ENCODE results near the gene ZNF2. TPM values are rescaled to one million over a fixed set of nuclear protein-coding genes. Genes with fewer than 3 reads are reported as not detected.

ZNF2 gene
- total and polyA plus RNA-seq, 2 of the 13 experiments (the other 11 are each of a cell fraction or from before 2014, with no cell fraction given): 4.3 to 6.1 TPM

- TF ChIP-seq GTF2F1 (IDR thresholded peaks at IDR 0.05; ENCODE audit: low read length) (no peak), FIP1L1 (IDR thresholded peaks at IDR 0.05; ENCODE audit: borderline replicate concordance, insufficient read depth, low read depth, low read length) (no peak), KDM5A (IDR thresholded peaks at IDR 0.05; ENCODE audit: borderline replicate concordance, low read length) (no peak), MAF1 (CRISPR knock-in tag; IDR thresholded peaks at IDR 0.05; ENCODE audit: borderline replicate concordance) (no peak), BATF2 (CRISPR knock-in tag; IDR thresholded peaks at IDR 0.05) (no peak), ZNF7 (CRISPR knock-in tag; IDR thresholded peaks at IDR 0.05) (no peak), RBAK (CRISPR knock-in tag; IDR thresholded peaks at IDR 0.05) (peak; percentile 65; the same call in 1 of the 2 replicates), NFYB (CRISPR knock-in tag; IDR thresholded peaks at IDR 0.05) (no peak), ZNF180 (CRISPR knock-in tag; IDR thresholded peaks at IDR 0.05; ENCODE audit: borderline replicate concordance, low read depth) (no peak), ZMAT3 (CRISPR knock-in tag; conservative IDR thresholded peaks at IDR 0.05) (no peak), ZNF547 (CRISPR knock-in tag; IDR thresholded peaks at IDR 0.05) (no peak), PITX1 (CRISPR knock-in tag; IDR thresholded peaks at IDR 0.05) (0 out of 2 replicates have a peak, but pooled peaks have one; percentile 14), ATAD3A (CRISPR knock-in tag; IDR thresholded peaks at IDR 0.05) (no peak), KAT8 (CRISPR knock-in tag; IDR thresholded peaks at IDR 0.05) (0 out of 2 replicates have a peak, but pooled peaks have one; percentile 24), JUNB (CRISPR knock-in tag; IDR thresholded peaks at IDR 0.05; ENCODE audit: borderline replicate concordance) (no peak), ZNF362 (CRISPR knock-in tag; IDR thresholded peaks at IDR 0.05; ENCODE audit: borderline replicate concordance) (no peak), PCBP1 (IDR thresholded peaks at IDR 0.05; ENCODE audit: borderline replicate concordance, low read depth, low read length) (no peak), HNRNPL (IDR thresholded peaks at IDR 0.05; ENCODE audit: low read depth, low read length) (no peak), ZNF737 (CRISPR knock-in tag; IDR thresholded peaks at IDR 0.05; ENCODE audit: borderline replicate concordance) (no peak), MTF2 (CRISPR knock-in tag; IDR thresholded peaks at IDR 0.05; ENCODE audit: borderline replicate concordance) (no peak), GPN1 (CRISPR knock-in tag; IDR thresholded peaks at IDR 0.05; ENCODE audit: borderline replicate concordance) (no peak), ISL2 (CRISPR knock-in tag; IDR thresholded peaks at IDR 0.05) (no peak), ZNF605 (CRISPR knock-in tag; IDR thresholded peaks at IDR 0.05) (no peak), ELF4 (CRISPR knock-in tag; IDR thresholded peaks at IDR 0.05; ENCODE audit: borderline replicate concordance) (no peak), GABPB1 (CRISPR knock-in tag; IDR thresholded peaks at IDR 0.05) (0 out of 2 replicates have a peak, but pooled peaks have one; percentile 6)
- TF ChIP-seq, protein P1, sequence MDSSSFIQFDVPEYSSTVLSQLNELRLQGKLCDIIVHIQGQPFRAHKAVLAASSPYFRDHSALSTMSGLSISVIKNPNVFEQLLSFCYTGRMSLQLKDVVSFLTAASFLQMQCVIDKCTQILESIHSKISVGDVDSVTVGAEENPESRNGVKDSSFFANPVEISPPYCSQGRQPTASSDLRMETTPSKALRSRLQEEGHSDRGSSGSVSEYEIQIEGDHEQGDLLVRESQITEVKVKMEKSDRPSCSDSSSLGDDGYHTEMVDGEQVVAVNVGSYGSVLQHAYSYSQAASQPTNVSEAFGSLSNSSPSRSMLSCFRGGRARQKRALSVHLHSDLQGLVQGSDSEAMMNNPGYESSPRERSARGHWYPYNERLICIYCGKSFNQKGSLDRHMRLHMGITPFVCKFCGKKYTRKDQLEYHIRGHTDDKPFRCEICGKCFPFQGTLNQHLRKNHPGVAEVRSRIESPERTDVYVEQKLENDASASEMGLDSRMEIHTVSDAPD (CRISPR knock-in tag; IDR thresholded peaks at IDR 0.05): no peak
- TF ChIP-seq, protein P2, sequence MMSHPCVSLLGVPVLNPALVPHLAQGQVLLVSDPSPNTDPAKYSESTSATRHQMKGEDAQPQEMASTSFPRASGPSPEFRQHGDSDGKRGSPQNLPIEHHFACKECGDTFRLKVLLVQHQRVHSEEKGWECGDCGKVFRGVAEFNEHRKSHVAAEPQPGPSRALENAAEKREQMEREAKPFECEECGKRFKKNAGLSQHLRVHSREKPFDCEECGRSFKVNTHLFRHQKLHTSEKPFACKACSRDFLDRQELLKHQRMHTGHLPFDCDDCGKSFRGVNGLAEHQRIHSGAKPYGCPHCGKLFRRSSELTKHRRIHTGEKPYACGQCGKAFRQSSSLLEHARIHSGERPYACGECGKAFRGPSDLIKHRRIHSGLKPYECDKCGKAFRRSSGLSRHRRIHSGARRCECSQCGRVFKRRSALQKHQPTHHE (CRISPR knock-in tag; IDR thresholded peaks at IDR 0.05; ENCODE audit: borderline replicate concordance): no peak
These were observed 5.7 kb upstream of the ZNF2 start, which contains the start of gene ZNF514 (continued) for GRCh38 chr2:95159690-95160449.

Measured in HepG2 (cell line).